GM23248 (cell line): ENCODE data around the gene IRS1.

Experiments
- EZH2 ChIP-seq: fragments of 200-600 bp; sonication (generic); IDR thresholded peaks from 2 replicates; pipeline ENCODE4 v1.6.1; 2018; ENCODE audit warnings: antibody characterized with exemption, mild to moderate bottlenecking; ENCODE audit not compliant: insufficient read depth, poor library complexity, severe bottlenecking
- EZH2phosphoT487 ChIP-seq: fragments of 200-600 bp; sonication (generic); IDR thresholded peaks from 2 replicates; pipeline ENCODE4 v1.6.1; 2018; ENCODE audit warnings: antibody characterized with exemption, moderate library complexity, mild to moderate bottlenecking, low read depth; ENCODE audit not compliant: insufficient read depth

DNA sequence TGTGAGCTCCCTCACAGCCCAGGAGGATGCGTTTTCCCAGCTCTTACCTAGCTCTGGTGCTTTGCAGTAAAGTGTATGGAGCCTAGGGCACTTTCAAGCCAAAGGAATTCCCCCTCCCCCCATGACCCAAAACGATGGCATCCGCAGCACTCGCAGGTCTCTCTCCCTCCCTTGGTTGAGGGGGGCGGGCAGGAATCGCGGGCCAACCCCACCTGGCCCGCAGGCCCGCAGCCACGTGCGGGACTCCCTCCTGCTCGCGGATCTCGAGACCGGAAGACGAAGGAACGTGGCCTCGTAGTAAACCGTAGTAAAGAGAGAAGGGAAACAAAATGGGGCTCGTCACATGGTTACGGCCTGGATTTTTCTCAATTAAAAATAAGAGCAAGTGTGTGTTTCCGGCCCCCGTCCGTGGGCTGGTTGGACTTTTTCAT lies 8.5 kb downstream of the IRS1 start:
- TF ChIP-seq EZH2 (no peak), EZH2phosphoT487 (no peak)
